Measurements from ENCODE around the gene CCDC117. TPM values are rescaled to one million over a fixed set of nuclear protein-coding genes. Genes with fewer than 3 reads are reported as not detected.
A peak's percentile ranks its signal among the peaks of the same experiment; 100 is the strongest.

Gene CCDC117
- total RNA-seq, 6 donors from 2014 or later, result 13.2 to 32.5 (median 20.8) TPM

DNA sequence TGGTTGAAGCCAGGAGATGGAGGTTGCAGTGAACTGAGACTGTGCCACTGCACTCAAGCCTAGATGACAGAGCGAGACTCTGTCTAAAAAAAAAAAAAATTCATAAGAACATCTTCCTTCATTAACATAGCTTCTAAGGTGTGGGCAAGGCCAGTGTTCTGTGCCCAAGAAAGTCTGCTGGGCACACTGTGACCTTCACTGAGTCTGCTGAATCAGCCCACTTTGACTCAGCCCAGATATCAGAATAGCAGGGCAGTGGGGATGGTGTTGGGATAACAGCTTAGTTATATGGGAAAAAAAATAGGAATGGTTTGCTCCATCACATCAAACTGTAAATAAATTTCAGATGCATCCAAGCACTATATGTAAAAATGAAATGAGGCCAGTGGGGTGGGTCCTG lies 60.2 kb downstream of the CCDC117 start:
- H3K36me3 ChIP-seq, result no peaks in the 10 kb centered on the region
- H3K27me3 ChIP-seq, result no peaks in the 10 kb centered on the region
- H3K4me1 ChIP-seq, result peaks cover 0 to 11% (median 5%) of the 10 kb centered on the region in 4 donors
- ATAC-seq (ENCODE audit: low FRiP score in 2 of 2), result no peak
- DNase-seq, result no peak
- H3K9me3 ChIP-seq, result no peaks in the 10 kb centered on the region
- TF ChIP-seq EP300 (IDR thresholded peaks at IDR 0.05) (no peak), POLR2AphosphoS5 (IDR thresholded peaks at IDR 0.05) (no peak), POLR2A (IDR thresholded peaks at IDR 0.05) (no peak)
- TF ChIP-seq, protein P1, sequence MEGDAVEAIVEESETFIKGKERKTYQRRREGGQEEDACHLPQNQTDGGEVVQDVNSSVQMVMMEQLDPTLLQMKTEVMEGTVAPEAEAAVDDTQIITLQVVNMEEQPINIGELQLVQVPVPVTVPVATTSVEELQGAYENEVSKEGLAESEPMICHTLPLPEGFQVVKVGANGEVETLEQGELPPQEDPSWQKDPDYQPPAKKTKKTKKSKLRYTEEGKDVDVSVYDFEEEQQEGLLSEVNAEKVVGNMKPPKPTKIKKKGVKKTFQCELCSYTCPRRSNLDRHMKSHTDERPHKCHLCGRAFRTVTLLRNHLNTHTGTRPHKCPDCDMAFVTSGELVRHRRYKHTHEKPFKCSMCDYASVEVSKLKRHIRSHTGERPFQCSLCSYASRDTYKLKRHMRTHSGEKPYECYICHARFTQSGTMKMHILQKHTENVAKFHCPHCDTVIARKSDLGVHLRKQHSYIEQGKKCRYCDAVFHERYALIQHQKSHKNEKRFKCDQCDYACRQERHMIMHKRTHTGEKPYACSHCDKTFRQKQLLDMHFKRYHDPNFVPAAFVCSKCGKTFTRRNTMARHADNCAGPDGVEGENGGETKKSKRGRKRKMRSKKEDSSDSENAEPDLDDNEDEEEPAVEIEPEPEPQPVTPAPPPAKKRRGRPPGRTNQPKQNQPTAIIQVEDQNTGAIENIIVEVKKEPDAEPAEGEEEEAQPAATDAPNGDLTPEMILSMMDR (IDR thresholded peaks at IDR 0.05), result no peak
- no peak overlapping the region for H3K4me3 ChIP-seq
- H3K27ac ChIP-seq, result no peak overlapping the region
- WGBS, 2 donors, result 100% methylated on average over 1 of the region's 1 CpG

DNA sequence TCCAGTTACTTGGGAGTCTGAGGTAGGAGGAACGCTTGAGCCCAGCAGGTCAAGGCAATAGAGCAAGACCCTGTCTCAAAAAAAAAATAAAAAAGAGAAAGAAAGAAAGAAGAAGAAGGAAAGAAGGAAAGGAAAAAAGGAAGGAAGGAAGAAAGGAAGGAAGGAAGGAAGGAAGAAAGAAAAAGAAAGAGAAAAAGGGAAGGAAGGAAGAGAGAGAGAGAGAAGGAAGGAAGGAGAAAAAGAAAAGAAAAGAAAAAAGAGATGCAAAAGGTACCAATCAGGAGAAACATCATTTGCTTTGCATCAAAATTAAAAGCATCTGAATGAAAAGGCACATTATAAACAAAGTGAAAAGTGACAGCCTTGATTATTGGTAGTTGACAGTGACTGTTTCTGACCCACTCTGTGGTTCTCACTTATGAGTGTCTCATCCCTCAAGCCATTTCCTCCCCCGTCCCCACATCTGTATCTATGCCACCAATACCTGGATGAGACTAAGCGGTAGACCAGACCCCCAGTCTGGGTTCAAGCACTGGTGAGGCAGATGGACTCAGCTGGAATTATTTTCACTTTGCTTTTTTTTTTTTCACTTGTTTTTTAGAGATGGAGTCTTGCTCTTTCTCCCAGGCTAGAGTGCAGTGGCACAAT lies 60.9 kb downstream of the CCDC117 start:
- no peak for DNase-seq
- 89 to 90% methylated on average over 3 of the region's 3 CpGs for WGBS, 2 donors
- ATAC-seq (ENCODE audit: low FRiP score in 2 of 2), result no peak

DNA sequence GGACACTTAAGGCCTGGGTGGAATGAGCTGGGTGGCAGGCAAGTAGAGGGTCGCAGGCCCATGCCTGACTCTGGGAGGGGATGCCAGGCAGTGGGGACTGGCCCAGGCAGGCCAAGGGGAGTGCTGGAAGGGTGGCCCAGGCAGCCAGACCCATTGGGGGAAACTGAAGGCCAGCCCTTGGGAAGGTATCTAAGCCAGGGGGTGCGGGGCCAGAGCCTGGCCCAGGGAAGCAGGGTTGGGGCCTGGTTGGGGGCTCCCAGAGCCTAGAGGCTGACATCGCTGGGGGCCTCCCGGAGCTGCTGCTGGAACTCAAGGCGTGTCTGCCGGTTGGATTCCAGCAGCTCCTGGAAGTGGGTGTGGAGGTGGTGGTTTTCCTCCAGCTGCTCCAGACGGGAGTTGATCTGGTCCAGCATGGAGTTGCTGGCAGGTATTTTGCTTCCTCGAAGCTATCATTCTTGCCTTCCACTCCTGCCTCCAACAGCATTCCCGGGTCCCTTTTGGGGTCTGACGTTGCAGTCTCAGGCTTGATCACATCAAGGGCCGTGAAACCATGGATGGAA lies 63.2 kb downstream of the CCDC117 start:
- Histone ChIP-seq H3K36me3 (no peaks in the 10 kb centered on the region), H3K4me1 (no peaks in the 10 kb centered on the region), H3K27me3 (no peaks in the 10 kb centered on the region), H3K9me3 (no peaks in the 10 kb centered on the region), H3K4me3 (no peak overlapping the region), H3K27ac (no peak overlapping the region)
- no peak for TF ChIP-seq EP300 (IDR thresholded peaks at IDR 0.05)
- no peak for TF ChIP-seq POLR2AphosphoS5 (IDR thresholded peaks at IDR 0.05)
- TF ChIP-seq, protein P1 (IDR thresholded peaks at IDR 0.05), result no peak
- TF ChIP-seq POLR2A (IDR thresholded peaks at IDR 0.05), result no peak
- DNase-seq (peak in 1 of 2 donors; percentile 54), ATAC-seq (ENCODE audit: low FRiP score in 2 of 2) (no peak)
- WGBS, 2 donors, result 91 to 98% methylated on average over 5 to 11 of the region's 11 CpGs

More for the DNA sequence above, 60.9 kb downstream of the CCDC117 start:
- Histone ChIP-seq H3K36me3 (no peaks in the 10 kb centered on the region), H3K9me3 (no peaks in the 10 kb centered on the region), H3K27ac (no peak overlapping the region), H3K27me3 (no peaks in the 10 kb centered on the region), H3K4me3 (no peak overlapping the region), H3K4me1 (peaks cover 0 to 11% (median 5%) of the 10 kb centered on the region in 4 donors)
- TF ChIP-seq, protein P1 (IDR thresholded peaks at IDR 0.05), result no peak
- TF ChIP-seq EP300 (IDR thresholded peaks at IDR 0.05), result no peak
- no peak for TF ChIP-seq POLR2AphosphoS5 (IDR thresholded peaks at IDR 0.05)
- TF ChIP-seq POLR2A (IDR thresholded peaks at IDR 0.05), result no peak

DNA sequence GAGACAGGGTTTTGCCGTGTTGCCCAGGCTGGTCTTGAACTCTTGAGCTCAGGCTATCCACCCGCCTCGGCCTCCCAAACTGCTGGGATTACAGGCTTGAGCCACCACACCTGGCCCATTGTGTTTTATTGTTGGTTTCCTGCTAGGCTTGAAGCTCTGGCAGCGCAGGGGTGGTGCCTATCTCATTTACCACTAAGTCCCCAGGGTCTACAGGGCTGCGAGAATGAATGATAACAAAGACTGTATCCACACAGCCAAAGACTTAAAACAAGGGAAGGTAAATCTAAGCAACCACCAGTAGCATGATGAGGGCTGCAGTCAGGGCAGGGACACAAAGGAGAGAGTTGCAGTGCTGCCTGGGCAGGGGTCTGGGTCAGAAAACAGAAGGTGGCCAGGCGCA lies 65.1 kb downstream of the CCDC117 start:
- H3K9me3 ChIP-seq, result no peaks in the 10 kb centered on the region
- DNase-seq (no peak), ATAC-seq (ENCODE audit: low FRiP score in 2 of 2) (no peak)
- 92 to 96% methylated on average over 6 of the region's 6 CpGs for WGBS, 2 donors
- no peaks in the 10 kb centered on the region for H3K36me3 ChIP-seq
- no peak overlapping the region for H3K27ac ChIP-seq
- no peaks in the 10 kb centered on the region for H3K4me1 ChIP-seq
- no peaks in the 10 kb centered on the region for H3K27me3 ChIP-seq
- TF ChIP-seq POLR2A (IDR thresholded peaks at IDR 0.05) (no peak), POLR2AphosphoS5 (IDR thresholded peaks at IDR 0.05) (no peak), EP300 (IDR thresholded peaks at IDR 0.05) (no peak)
- TF ChIP-seq, protein P1 (IDR thresholded peaks at IDR 0.05), result no peak
- no peak overlapping the region for H3K4me3 ChIP-seq

Small RNA genes lying within 50 kb of the gene (small RNA-seq; reads per million reads assigned to genes)
- 0 reads per million in 4 donors for gene Z93930.1

Other genes with a start within 250 kb of the CCDC117 start
- gene TTC28, start 92.9 kb upstream of the CCDC117 start, total RNA-seq, result 10 to 100 TPM; 30.1 to 69.4 (median 41.4) TPM
- gene CHEK2, start 30.9 kb upstream of the CCDC117 start, total RNA-seq, result 10 to 100 TPM in 3 of 6 donors, 1 to 10 TPM in 3; 5.6 to 14.7 (median 9.7) TPM
- gene HSCB, start 30.7 kb upstream of the CCDC117 start, total RNA-seq, result 10 to 100 TPM in 5 of 6 donors, 1 to 10 TPM in 1; 9.7 to 29.3 (median 12.3) TPM
- gene XBP1, start 27.9 kb downstream of the CCDC117 start, total RNA-seq, result 100 to 1,000 TPM; 208 to 377 (median 279) TPM
- gene ZNRF3, start 110.9 kb downstream of the CCDC117 start, total RNA-seq, result 10 to 100 TPM; 11.4 to 16.9 (median 14.4) TPM